Keratinocyte (primary cell): ENCODE measurements around the gene PDE10A. TPM values are rescaled to one million over a fixed set of nuclear protein-coding genes. Genes with fewer than 3 reads are reported as not detected.

Experiments used
- DNase-seq: peaks from one replicate; pipeline ENCODE4 v3.0.0-alpha.2; 2011; ENCODE audit warnings: low read depth, missing footprints, low spot score
- FAIRE-seq: peaks from 2 replicates; lab custom pipeline; 2011; peaks lifted over from hg19 to GRCh38; lab: Jason Lieb, UNC
- H2AFZ ChIP-seq: 2 replicates; pipeline ENCODE4 v1.6.0; 2012; ENCODE audit warnings: low read length, control low read depth, inconsistent platforms; ENCODE audit not compliant: control insufficient read depth
- H3K27ac ChIP-seq: 2 replicates; pipeline ENCODE4 v1.5.1; 2011; ENCODE audit warnings: low read length; ENCODE audit not compliant: control insufficient read depth, insufficient read depth
- H3K27me3 ChIP-seq: 3 replicates; pipeline ENCODE4 v1.6.0; 2011; ENCODE audit warnings: low read length; ENCODE audit not compliant: control insufficient read depth, insufficient read depth; ENCODE audit errors: extremely low read depth
- H3K36me3 ChIP-seq, 2 experiments: 2 replicates in 1 of 2; 3 replicates in 1 of 2; pipeline ENCODE4 v1.5.1; 2011; ENCODE audit warnings: low read length in 2 of 2, mild to moderate bottlenecking in 1 of 2; ENCODE audit not compliant: control insufficient read depth in 2 of 2, insufficient read depth in 2 of 2; ENCODE audit errors: extremely low read depth in 1 of 2
- H3K4me1 ChIP-seq: 3 replicates; pipeline ENCODE4 v1.5.1; 2011; ENCODE audit warnings: low read length; ENCODE audit not compliant: control insufficient read depth, insufficient read depth; ENCODE audit errors: extremely low read depth
- H3K4me2 ChIP-seq: 3 replicates; pipeline ENCODE4 v1.6.0; 2011; ENCODE audit warnings: low read depth, low read length; ENCODE audit not compliant: control insufficient read depth, insufficient read depth; ENCODE audit errors: extremely low read depth
- H3K4me3 ChIP-seq, 3 experiments: fragments of 200-600 bp in 1 of 3; sonication (generic) in 1 of 3; 2 replicates in 2 of 3; 3 replicates in 1 of 3; pipeline ENCODE4 v1.5.1; 2011 to 2016; ENCODE audit warnings: low read length in 3 of 3, mild to moderate bottlenecking in 3 of 3, control low read depth in 2 of 3, inconsistent platforms in 1 of 3, low read depth in 1 of 3, mixed read lengths in 1 of 3, mixed run types in 1 of 3, moderate library complexity in 1 of 3; ENCODE audit not compliant: control insufficient read depth in 2 of 3, insufficient read depth in 2 of 3; ENCODE audit errors: extremely low read depth in 1 of 3
- H3K79me2 ChIP-seq: 2 replicates; pipeline ENCODE4 v1.6.0; 2012; ENCODE audit warnings: low read length; ENCODE audit not compliant: control insufficient read depth, insufficient read depth
- H3K9ac ChIP-seq: 3 replicates; pipeline ENCODE4 v1.6.0; 2011; ENCODE audit warnings: low read length; ENCODE audit not compliant: control insufficient read depth, insufficient read depth; ENCODE audit errors: extremely low read depth
- H3K9me1 ChIP-seq: 3 replicates; pipeline ENCODE4 v1.6.0; 2011; ENCODE audit warnings: low read length; ENCODE audit not compliant: control insufficient read depth, insufficient read depth; ENCODE audit errors: extremely low read depth
- H3K9me3 ChIP-seq: 2 replicates; pipeline ENCODE4 v1.5.1; 2012; ENCODE audit warnings: low read depth, low read length; ENCODE audit not compliant: control insufficient read depth
- H4K20me1 ChIP-seq: 3 replicates; pipeline ENCODE4 v1.6.0; 2011; ENCODE audit warnings: low read length; ENCODE audit not compliant: control insufficient read depth, insufficient read depth; ENCODE audit errors: extremely low read depth
- EZH2 ChIP-seq: IDR thresholded peaks from one replicate; pipeline ENCODE4 v1.6.1; 2012; ENCODE audit warnings: inconsistent platforms, mild to moderate bottlenecking, low read length, moderate library complexity
- dilution Hi-C: fragments of 300-500 bp; cut with MboI; formaldehyde crosslinking; loops from one replicate; pipeline ENCODE4 v1.7.0; 2020; ENCODE audit warnings: low sequenced_read_pairs; ENCODE audit not compliant: extremely low pct_ligation_motif_present
- polyA plus RNA-seq, 5 experiments: library from polyadenylated mRNA; depleted of rRNA in 3 of 5; stranded (reverse) in 3 of 5; stranded (forward) in 1 of 5; unstranded in 1 of 5; fragments of >200 nt; gene quantifications; 1 replicate in 1 of 5; 2 replicates in 3 of 5; 3 replicates in 1 of 5; pipeline versions ENCODE4 v1.2.1 to v1.2.3, GENCODE V29; 2011 to 2012; ENCODE audit warnings: missing spikeins in 2 of 5, low read depth in 1 of 5, low replicate concordance in 1 of 5
- TF ChIP-seq, protein P1 (sequence below), 3 experiments: IDR thresholded peaks in 1 of 3; conservative IDR thresholded peaks in 1 of 3; optimal IDR thresholded peaks in 1 of 3; 2 replicates in 2 of 3; 3 replicates in 1 of 3; pipeline versions ENCODE3 to v1.5.1; 2011; ENCODE audit warnings: low read length in 3 of 3, mild to moderate bottlenecking in 3 of 3, moderate library complexity in 2 of 3, control low read depth in 1 of 3, inconsistent platforms in 1 of 3; ENCODE audit not compliant: insufficient read depth in 2 of 3; ENCODE audit errors: extremely low read depth in 1 of 3

The PDE10A gene
- polyA plus RNA-seq, 1 donor (not counting 4 experiments of a cell fraction or from before 2014, with no cell fraction given): not detected

DNA sequence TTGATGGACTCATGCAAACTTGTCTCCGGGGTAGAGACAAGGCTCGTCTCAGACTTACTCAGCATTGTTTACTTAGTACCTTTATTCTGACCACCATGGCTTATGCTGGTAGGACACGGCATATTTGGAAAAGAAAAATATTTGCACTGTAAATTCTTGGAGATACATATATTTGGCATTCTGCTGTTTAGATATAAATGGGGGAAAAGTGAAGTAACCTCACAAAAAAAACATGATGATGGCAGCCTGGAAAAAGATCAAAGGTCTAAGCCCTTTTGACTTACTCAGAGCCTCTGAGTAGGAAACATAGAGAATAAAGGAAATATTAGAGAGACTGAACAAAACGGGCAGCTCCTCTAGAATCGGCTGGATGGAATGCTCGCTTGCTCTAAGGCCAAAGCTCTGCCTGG is 32.5 kb downstream of the PDE10A start:
- peaks cover 2% of the 10 kb centered on the region for H3K9me3 ChIP-seq
- no peaks in the 10 kb centered on the region for H3K27me3 ChIP-seq
- no peaks in the 10 kb centered on the region for H3K4me1 ChIP-seq
- H2AFZ ChIP-seq: no peak overlapping the region
- no peak overlapping the region for H3K9ac ChIP-seq
- H3K4me2 ChIP-seq: no peak overlapping the region
- H3K27ac ChIP-seq: no peak overlapping the region
- FAIRE-seq: no peak
- no peaks in the 10 kb centered on the region for H3K79me2 ChIP-seq
- H4K20me1 ChIP-seq: no peaks in the 10 kb centered on the region
- no peak overlapping the region for H3K4me3 ChIP-seq
- DNase-seq: no peak
- no peaks in the 10 kb centered on the region for H3K9me1 ChIP-seq
- TF ChIP-seq, protein P1, sequence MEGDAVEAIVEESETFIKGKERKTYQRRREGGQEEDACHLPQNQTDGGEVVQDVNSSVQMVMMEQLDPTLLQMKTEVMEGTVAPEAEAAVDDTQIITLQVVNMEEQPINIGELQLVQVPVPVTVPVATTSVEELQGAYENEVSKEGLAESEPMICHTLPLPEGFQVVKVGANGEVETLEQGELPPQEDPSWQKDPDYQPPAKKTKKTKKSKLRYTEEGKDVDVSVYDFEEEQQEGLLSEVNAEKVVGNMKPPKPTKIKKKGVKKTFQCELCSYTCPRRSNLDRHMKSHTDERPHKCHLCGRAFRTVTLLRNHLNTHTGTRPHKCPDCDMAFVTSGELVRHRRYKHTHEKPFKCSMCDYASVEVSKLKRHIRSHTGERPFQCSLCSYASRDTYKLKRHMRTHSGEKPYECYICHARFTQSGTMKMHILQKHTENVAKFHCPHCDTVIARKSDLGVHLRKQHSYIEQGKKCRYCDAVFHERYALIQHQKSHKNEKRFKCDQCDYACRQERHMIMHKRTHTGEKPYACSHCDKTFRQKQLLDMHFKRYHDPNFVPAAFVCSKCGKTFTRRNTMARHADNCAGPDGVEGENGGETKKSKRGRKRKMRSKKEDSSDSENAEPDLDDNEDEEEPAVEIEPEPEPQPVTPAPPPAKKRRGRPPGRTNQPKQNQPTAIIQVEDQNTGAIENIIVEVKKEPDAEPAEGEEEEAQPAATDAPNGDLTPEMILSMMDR (optimal IDR thresholded peaks at IDR 0.05 in 1 of 3, IDR thresholded peaks at IDR 0.05 in 1 of 3, conservative IDR thresholded peaks at IDR 0.05 in 1 of 3; ENCODE audit: extremely low read depth in 1 of 3, insufficient read depth in 2 of 3, low read length in 3 of 3): no peak
- H3K36me3 ChIP-seq: no peaks in the 10 kb centered on the region
- dilution Hi-C loops: no loop called here

DNA sequence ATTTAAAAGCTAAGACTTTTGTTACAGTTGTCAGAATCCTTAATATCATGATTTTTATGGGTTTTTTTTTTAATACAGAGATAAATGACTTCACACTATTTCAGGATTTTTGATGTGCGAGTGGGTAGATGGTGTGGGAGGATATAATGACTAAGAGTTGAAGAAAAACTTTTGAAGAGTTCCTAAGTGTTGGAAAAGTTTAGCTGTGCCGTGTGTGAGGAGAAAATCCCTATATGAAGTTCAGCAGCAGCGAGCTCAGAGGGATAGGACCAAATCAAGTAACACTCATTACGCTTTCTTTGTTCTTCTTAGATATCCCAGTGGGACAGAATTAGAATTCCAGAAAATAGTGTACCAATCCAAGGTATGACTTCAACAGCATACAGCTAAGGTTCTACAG is 34.1 kb downstream of the PDE10A start:
- Histone ChIP-seq H4K20me1 (no peaks in the 10 kb centered on the region), H3K36me3 (no peaks in the 10 kb centered on the region), H2AFZ (no peak overlapping the region), H3K27ac (no peak overlapping the region), H3K9me3 (peaks cover under 1% of the 10 kb centered on the region), H3K27me3 (no peaks in the 10 kb centered on the region), H3K4me2 (no peak overlapping the region), H3K79me2 (no peaks in the 10 kb centered on the region), H3K4me3 (no peak overlapping the region), H3K9ac (no peak overlapping the region), H3K4me1 (no peaks in the 10 kb centered on the region), H3K9me1 (no peaks in the 10 kb centered on the region)
- dilution Hi-C loops: no loop called here
- FAIRE-seq: no peak
- DNase-seq: no peak
- TF ChIP-seq, protein P1 (optimal IDR thresholded peaks at IDR 0.05 in 1 of 3, IDR thresholded peaks at IDR 0.05 in 1 of 3, conservative IDR thresholded peaks at IDR 0.05 in 1 of 3; ENCODE audit: extremely low read depth in 1 of 3, insufficient read depth in 2 of 3, low read length in 3 of 3): no peak
- TF ChIP-seq EZH2: no peak
